Hematopoietic multipotent progenitor cell treated with erythropoietin and hydrocortisone succinate and interleukin-3 and kit ligand, for 8 days (in vitro differentiated cells): ENCODE measurements around the gene NINJ2.

Source experiments
- DNase-seq: peaks from one replicate; pipeline ENCODE4 v3.0.0-alpha.2; 2015

Gene NINJ2

GRCh38 chr12:563787-564298 is 99.4 kb downstream of the NINJ2 start:
- no peak for DNase-seq

- DNase-seq, result peak; percentile 43
These were observed 99.9 kb downstream of the NINJ2 start for GRCh38 chr12:563250-563781.

- DNase-seq, result no peak
These were observed 100.6 kb downstream of the NINJ2 start for GRCh38 chr12:562634-563033.

- DNase-seq, result peak; percentile 86
These were observed 101.2 kb downstream of the NINJ2 start for GRCh38 chr12:561908-562593.

- DNase-seq, result no peak
These were observed 101.9 kb downstream of the NINJ2 start for GRCh38 chr12:561391-561705.

GRCh38 chr12:560691-561390 is 102.4 kb downstream of the NINJ2 start:
- no peak for DNase-seq

GRCh38 chr12:559906-560455 is 103.3 kb downstream of the NINJ2 start:
- no peak for DNase-seq

- no peak for DNase-seq
These were observed 103.9 kb downstream of the NINJ2 start for GRCh38 chr12:559208-559905.

- peak; percentile 66 for DNase-seq
These were observed 104.7 kb downstream of the NINJ2 start for GRCh38 chr12:558580-558979.

GRCh38 chr12:556498-556897 is 106.7 kb downstream of the NINJ2 start:
- DNase-seq, result no peak

- DNase-seq, result no peak
These were observed 109.3 kb downstream of the NINJ2 start for GRCh38 chr12:554001-554285.

- DNase-seq, result no peak
These were observed 109.8 kb downstream of the NINJ2 start for GRCh38 chr12:553216-554000.

GRCh38 chr12:552466-552865 is 110.8 kb downstream of the NINJ2 start:
- DNase-seq, result no peak

GRCh38 chr12:550473-551260 is 112.6 kb downstream of the NINJ2 start:
- DNase-seq, result no peak

- DNase-seq, result no peak
These were observed 113.7 kb downstream of the NINJ2 start for GRCh38 chr12:549476-550082.

GRCh38 chr12:547883-548470 is 115.3 kb downstream of the NINJ2 start:
- no peak for DNase-seq

- peak; percentile 68 for DNase-seq
These were observed 116.1 kb downstream of the NINJ2 start for GRCh38 chr12:546920-547845.

- DNase-seq, result no peak
These were observed 116.9 kb downstream of the NINJ2 start for GRCh38 chr12:546265-546919.

- no peak for DNase-seq
These were observed 117.4 kb downstream of the NINJ2 start for GRCh38 chr12:545835-546234.
